ES-I3 (cell line): ENCODE results near the gene SLC17A4.
"Not testable (repeated sequence)": the region's sequence is repeated elsewhere in the genome, so short reads cannot be mapped to it uniquely, and the experiment has no call there.

Experiments used
- H3K36me3 ChIP-seq: 2 replicates; pipeline ENCODE4 v1.6.1; 2013; ENCODE audit warnings: mild to moderate bottlenecking, low read length, control low read depth, moderate library complexity; ENCODE audit not compliant: insufficient read depth
- H3K4me1 ChIP-seq: 2 replicates; pipeline ENCODE4 v1.6.1; 2013; ENCODE audit warnings: mild to moderate bottlenecking, control low read depth, low read length; ENCODE audit not compliant: insufficient read depth
- H3K9ac ChIP-seq: 2 replicates; pipeline ENCODE4 v1.6.1; 2013; ENCODE audit warnings: low read depth, mild to moderate bottlenecking, low read length, moderate library complexity
- H3K9me3 ChIP-seq: 2 replicates; pipeline ENCODE4 v1.6.1; 2013; ENCODE audit warnings: mild to moderate bottlenecking, low read length, moderate library complexity; ENCODE audit not compliant: control insufficient read depth, insufficient read depth

SLC17A4 gene

GRCh38 chr6:25743868-25744267 lies 10.7 kb upstream of the SLC17A4 start:
- no peaks in the 10 kb centered on the region for H3K36me3 ChIP-seq
- H3K4me1 ChIP-seq = no peaks in the 10 kb centered on the region
- H3K9me3 ChIP-seq = no peaks in the 10 kb centered on the region
- H3K9ac ChIP-seq = no peak overlapping the region

GRCh38 chr6:25745836-25746235 lies 8.7 kb upstream of the SLC17A4 start:
- Histone ChIP-seq H3K4me1 (no peaks in the 10 kb centered on the region), H3K9me3 (no peaks in the 10 kb centered on the region), H3K9ac (no peak overlapping the region), H3K36me3 (no peaks in the 10 kb centered on the region)

- Histone ChIP-seq H3K9me3 (no peaks in the 10 kb centered on the region), H3K9ac (no peak overlapping the region), H3K4me1 (no peaks in the 10 kb centered on the region)
These were observed 7.6 kb upstream of the SLC17A4 start for GRCh38 chr6:25746968-25747367.

GRCh38 chr6:25747477-25747876 lies 7.1 kb upstream of the SLC17A4 start:
- Histone ChIP-seq H3K9me3 (no peaks in the 10 kb centered on the region), H3K9ac (no peak overlapping the region), H3K36me3 (no peaks in the 10 kb centered on the region), H3K4me1 (no peaks in the 10 kb centered on the region)

More at GRCh38 chr6:25746968-25747367, 7.6 kb upstream of the SLC17A4 start:
- H3K36me3 ChIP-seq = no peaks in the 10 kb centered on the region

- Histone ChIP-seq H3K36me3 (no peaks in the 10 kb centered on the region), H3K9me3 (no peaks in the 10 kb centered on the region), H3K4me1 (no peaks in the 10 kb centered on the region), H3K9ac (no peak overlapping the region)
These were observed 6.5 kb upstream of the SLC17A4 start for GRCh38 chr6:25748049-25748448.

GRCh38 chr6:25748601-25749517 lies 5.7 kb upstream of the SLC17A4 start:
- not testable (repeated sequence) for H3K36me3 ChIP-seq, H3K4me1 ChIP-seq, H3K9ac ChIP-seq, H3K9me3 ChIP-seq

- no peaks in the 10 kb centered on the region for H3K36me3 ChIP-seq
- no peak overlapping the region for H3K9ac ChIP-seq
- no peaks in the 10 kb centered on the region for H3K9me3 ChIP-seq
- H3K4me1 ChIP-seq = no peaks in the 10 kb centered on the region
These were observed 4.7 kb upstream of the SLC17A4 start for GRCh38 chr6:25749837-25750236.

DNA sequence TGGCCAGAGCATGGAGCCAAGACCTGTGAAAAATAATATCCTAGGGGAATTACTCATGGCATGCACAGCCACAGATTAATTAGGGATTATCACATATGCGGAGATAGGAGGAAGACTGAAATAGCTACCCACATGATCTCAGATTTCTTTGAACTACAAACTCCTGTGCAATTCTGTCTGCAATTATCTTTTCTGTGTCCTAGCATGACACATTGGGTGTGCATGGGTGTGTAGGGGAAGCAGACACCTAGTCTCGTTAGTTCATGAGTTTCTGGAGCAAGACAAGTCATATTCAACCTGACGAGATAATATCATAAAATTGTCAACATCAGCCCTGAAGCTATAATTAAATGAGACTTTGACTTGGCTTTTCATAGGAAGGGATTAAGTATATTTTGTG lies 3.6 kb upstream of the SLC17A4 start:
- H3K36me3 ChIP-seq = no peaks in the 10 kb centered on the region
- H3K4me1 ChIP-seq = no peaks in the 10 kb centered on the region
- no peak overlapping the region for H3K9ac ChIP-seq
- no peaks in the 10 kb centered on the region for H3K9me3 ChIP-seq

GRCh38 chr6:25753079-25753478 lies 1.5 kb upstream of the SLC17A4 start:
- Histone ChIP-seq H3K36me3 (no peaks in the 10 kb centered on the region), H3K9ac (no peak overlapping the region), H3K4me1 (no peaks in the 10 kb centered on the region), H3K9me3 (no peaks in the 10 kb centered on the region)

GRCh38 chr6:25755483-25755882 lies 941 bp downstream of the SLC17A4 start:
- no peaks in the 10 kb centered on the region for H3K36me3 ChIP-seq

DNA sequence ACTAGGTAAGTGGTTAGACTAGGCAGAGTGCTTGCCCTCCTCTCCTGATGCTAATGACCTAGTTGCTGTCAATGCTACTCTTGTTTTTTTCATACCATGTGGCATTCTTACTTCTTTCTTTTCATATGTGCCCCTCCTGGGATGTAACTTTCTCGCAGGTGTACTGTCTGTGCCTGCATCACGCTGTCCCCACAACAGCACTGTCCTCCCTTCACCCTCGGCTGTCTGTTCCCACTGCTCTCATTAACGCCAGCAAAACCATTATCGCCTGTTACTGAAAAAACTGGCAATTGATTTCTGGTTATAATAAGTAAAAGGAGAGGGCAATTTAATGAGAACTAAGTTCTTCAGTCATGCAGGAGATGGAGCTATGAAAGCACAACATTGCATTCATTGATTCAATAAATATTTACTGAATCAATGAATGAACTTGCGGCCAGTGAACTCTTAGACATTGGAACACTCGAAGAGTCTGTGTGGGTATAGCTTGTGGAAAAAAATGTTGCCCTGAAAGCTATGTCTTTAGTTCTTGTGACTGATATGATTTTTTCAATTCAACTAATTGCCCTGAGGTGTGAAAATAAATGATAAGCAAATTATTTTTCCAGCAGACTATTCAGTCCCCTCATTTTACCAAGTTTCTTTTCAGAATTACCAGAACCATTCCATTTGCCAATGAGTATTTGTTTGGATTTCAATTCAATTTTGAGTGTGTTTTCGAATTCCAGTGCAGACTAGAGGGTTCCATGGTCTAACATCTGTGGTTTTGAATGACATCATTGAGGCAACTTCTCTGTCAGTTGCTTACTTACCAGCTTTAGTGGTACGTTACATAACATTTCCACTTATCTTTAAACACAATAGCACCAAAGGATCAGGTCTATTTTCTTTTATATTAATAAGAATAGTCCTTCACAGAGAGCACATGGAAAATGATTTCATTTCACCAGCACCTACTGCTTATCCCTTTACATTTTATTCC lies 2.1 kb downstream of the SLC17A4 start:
- Histone ChIP-seq H3K9ac (no peak overlapping the region), H3K9me3 (no peaks in the 10 kb centered on the region), H3K4me1 (no peaks in the 10 kb centered on the region), H3K36me3 (no peaks in the 10 kb centered on the region)

More at GRCh38 chr6:25755483-25755882, 941 bp downstream of the SLC17A4 start:
- Histone ChIP-seq H3K9me3 (no peaks in the 10 kb centered on the region), H3K9ac (no peak overlapping the region), H3K4me1 (no peaks in the 10 kb centered on the region)

GRCh38 chr6:25757936-25758642 lies 3.5 kb downstream of the SLC17A4 start:
- Histone ChIP-seq H3K36me3 (no peaks in the 10 kb centered on the region), H3K9ac (no peak overlapping the region), H3K4me1 (no peaks in the 10 kb centered on the region), H3K9me3 (no peaks in the 10 kb centered on the region)

DNA sequence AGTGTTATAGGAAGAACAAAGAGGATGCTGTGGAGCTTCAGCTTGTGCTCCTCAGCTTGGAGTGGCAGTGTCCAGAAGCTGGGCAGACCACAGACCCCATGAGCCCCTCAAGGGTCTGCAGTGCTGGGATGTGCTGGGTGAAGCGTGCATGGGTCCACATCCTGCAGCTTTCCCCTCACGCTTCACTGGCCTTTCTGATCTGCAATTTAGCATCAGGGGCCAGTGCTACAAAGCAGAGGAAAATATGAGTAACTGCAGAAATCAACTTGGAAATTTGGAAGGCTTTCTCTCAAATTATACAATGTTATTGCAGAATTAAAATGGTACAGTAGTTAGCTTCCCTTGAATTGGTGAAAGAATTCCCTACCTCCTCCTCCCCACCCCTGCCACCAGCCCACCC lies 10.1 kb downstream of the SLC17A4 start:
- H3K9ac ChIP-seq = no peak overlapping the region
- no peaks in the 10 kb centered on the region for H3K36me3 ChIP-seq
- no peaks in the 10 kb centered on the region for H3K4me1 ChIP-seq
- no peaks in the 10 kb centered on the region for H3K9me3 ChIP-seq

GRCh38 chr6:25768566-25768965 lies 14.0 kb downstream of the SLC17A4 start:
- Histone ChIP-seq H3K36me3 (no peaks in the 10 kb centered on the region), H3K4me1 (no peaks in the 10 kb centered on the region), H3K9me3 (no peaks in the 10 kb centered on the region), H3K9ac (no peak overlapping the region)
